Tibial artery (tissue), 4 donors: ENCODE measurements around the gene CXorf51A.
"Not testable (repeated sequence)": the region's sequence is repeated elsewhere in the genome, so short reads cannot be mapped to it uniquely, and the experiment has no call there.

Experiments used
- DNase-seq, 2 donors: peaks; one replicate each; pipeline ENCODE4 v3.0.0-alpha.2; 2019
- H3K27ac ChIP-seq, 2 donors: fragments of 200-600 bp; sonication (generic) in 1 of 2; 1 replicate in 1 of 2; 2 replicates in 1 of 2; pipeline ENCODE4 v1.5.1; 2018 to 2019; ENCODE audit warnings: mild to moderate bottlenecking in 1 of 2
- H3K27me3 ChIP-seq, 2 donors: fragments of 200-600 bp; sonication (generic) in 1 of 2; one replicate each; pipeline versions ENCODE4 v1.5.1 to v1.6.0; 2016 to 2019
- H3K36me3 ChIP-seq, 3 donors: fragments of 200-600 bp; sonication (generic) in 2 of 3; one replicate each; pipeline ENCODE4 v1.5.1; 2016 to 2019; ENCODE audit warnings: mild to moderate bottlenecking in 2 of 3
- H3K4me1 ChIP-seq, 4 donors: fragments of 200-600 bp; sonication (generic) in 2 of 4; 1 replicate in 3 of 4; 2 replicates in 1 of 4; pipeline ENCODE4 v1.5.1; 2016 to 2019
- H3K4me3 ChIP-seq, 2 donors: fragments of 200-600 bp; sonication (generic) in 1 of 2; 1 replicate in 1 of 2; 2 replicates in 1 of 2; pipeline ENCODE4 v1.5.1; 2018 to 2019; ENCODE audit warnings: mild to moderate bottlenecking in 2 of 2
- H3K9me3 ChIP-seq, 3 donors: fragments of 200-600 bp; sonication (generic) in 1 of 3; one replicate each; pipeline ENCODE4 v1.5.1; 2016 to 2019
- intact Hi-C: fragments of 100-400 bp; cut with DNase I; formaldehyde crosslinking; loops from one replicate; pipeline ENCODE4 v1.15.0; 2023; ENCODE audit warnings: low total_unique reads
- TF ChIP-seq, protein P1 (sequence below), 2 experiments: fragments of 200-600 bp in 1 of 2; fragments of 450-650 bp in 1 of 2; IDR thresholded peaks; one replicate each; pipeline ENCODE4 v1.5.1; 2017 to 2019; ENCODE audit warnings: antibody characterized with exemption in 2 of 2, mild to moderate bottlenecking in 1 of 2, moderate library complexity in 1 of 2

CXorf51A gene

DNA sequence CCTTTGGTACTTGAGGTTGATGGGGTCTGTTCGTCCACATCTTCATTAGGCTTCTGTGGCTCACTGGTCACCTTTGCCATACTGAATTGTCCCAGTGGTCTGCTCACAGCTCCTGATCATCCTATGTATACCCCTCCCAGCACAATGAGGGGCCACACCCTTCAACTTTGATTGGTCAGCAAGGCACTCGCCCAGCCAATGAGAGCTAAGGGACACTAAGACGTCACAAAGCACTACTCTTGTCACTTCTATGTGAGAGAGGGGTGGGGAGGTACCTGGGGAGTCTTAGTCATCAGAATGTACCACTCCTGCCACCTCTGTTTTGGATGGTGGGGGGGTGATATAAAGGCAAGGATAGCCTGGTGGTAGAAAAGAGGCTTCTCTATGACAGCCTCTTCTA, at the start of gene CXorf51A:
TSS of gene CXorf51A (minus strand) at position 101 of the 400 bp plus-strand sequence. CDS start at position 80, 21 bp downstream.
- H3K4me3 ChIP-seq, DNase-seq, H3K36me3 ChIP-seq, intact Hi-C loops, H3K27me3 ChIP-seq, H3K27ac ChIP-seq, H3K4me1 ChIP-seq, H3K9me3 ChIP-seq: not testable (repeated sequence)

DNA sequence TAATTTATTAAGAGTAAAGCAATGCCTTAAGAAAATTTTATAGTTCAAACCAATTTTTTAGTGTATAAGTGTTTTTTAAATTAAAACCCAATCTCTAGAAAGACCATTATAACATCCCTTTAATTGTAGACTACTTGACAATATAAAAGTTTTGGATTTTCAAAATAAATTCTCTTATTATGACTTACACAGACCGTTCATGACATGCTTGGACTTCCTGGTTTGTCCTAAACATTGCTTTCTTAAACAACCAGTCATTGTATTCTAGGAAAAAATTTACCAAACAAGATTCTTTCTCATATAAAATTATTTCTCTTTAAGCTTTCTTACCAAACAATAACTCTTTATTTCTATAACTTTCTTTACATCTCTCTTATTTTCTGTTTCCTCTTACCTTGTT, 49.0 kb upstream of the CXorf51A start:
- TF ChIP-seq, protein P1, sequence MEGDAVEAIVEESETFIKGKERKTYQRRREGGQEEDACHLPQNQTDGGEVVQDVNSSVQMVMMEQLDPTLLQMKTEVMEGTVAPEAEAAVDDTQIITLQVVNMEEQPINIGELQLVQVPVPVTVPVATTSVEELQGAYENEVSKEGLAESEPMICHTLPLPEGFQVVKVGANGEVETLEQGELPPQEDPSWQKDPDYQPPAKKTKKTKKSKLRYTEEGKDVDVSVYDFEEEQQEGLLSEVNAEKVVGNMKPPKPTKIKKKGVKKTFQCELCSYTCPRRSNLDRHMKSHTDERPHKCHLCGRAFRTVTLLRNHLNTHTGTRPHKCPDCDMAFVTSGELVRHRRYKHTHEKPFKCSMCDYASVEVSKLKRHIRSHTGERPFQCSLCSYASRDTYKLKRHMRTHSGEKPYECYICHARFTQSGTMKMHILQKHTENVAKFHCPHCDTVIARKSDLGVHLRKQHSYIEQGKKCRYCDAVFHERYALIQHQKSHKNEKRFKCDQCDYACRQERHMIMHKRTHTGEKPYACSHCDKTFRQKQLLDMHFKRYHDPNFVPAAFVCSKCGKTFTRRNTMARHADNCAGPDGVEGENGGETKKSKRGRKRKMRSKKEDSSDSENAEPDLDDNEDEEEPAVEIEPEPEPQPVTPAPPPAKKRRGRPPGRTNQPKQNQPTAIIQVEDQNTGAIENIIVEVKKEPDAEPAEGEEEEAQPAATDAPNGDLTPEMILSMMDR (IDR thresholded peaks at IDR 0.05), result no peak
- DNase-seq, result no peak
- H3K27ac ChIP-seq, result no peak overlapping the region
- no peak overlapping the region for H3K4me3 ChIP-seq
- no peaks in the 10 kb centered on the region for H3K27me3 ChIP-seq
- H3K4me1 ChIP-seq, result no peaks in the 10 kb centered on the region
- intact Hi-C loops, result no loop called here
- H3K9me3 ChIP-seq, result no peaks in the 10 kb centered on the region
- H3K36me3 ChIP-seq, result no peaks in the 10 kb centered on the region

DNA sequence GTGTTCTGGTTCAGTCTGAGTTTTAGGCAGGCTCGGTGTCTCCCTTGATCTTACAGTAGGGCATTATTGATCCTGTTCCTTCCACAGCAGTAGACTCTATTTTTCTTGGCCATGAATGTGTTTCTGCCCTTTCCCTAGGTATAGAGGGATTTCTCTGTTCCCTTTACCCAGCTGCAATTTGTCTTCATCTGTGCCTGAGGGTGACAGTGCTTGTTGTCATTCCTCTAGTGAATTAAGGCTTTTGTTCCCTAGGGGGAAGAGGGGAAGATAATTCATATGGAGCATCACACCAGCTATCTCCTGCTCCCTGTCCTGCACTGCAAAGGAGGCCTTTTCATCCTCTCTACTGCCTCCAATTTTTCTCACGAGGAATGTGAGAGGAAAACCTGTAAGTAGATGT, 39.7 kb upstream of the CXorf51A start:
- Histone ChIP-seq H3K4me3 (no peak overlapping the region), H3K9me3 (no peaks in the 10 kb centered on the region), H3K27me3 (no peaks in the 10 kb centered on the region), H3K4me1 (no peaks in the 10 kb centered on the region), H3K27ac (no peak overlapping the region), H3K36me3 (no peaks in the 10 kb centered on the region)
- intact Hi-C loops, result no loop called here
- TF ChIP-seq, protein P1 (IDR thresholded peaks at IDR 0.05), result no peak
- DNase-seq, result no peak

DNA sequence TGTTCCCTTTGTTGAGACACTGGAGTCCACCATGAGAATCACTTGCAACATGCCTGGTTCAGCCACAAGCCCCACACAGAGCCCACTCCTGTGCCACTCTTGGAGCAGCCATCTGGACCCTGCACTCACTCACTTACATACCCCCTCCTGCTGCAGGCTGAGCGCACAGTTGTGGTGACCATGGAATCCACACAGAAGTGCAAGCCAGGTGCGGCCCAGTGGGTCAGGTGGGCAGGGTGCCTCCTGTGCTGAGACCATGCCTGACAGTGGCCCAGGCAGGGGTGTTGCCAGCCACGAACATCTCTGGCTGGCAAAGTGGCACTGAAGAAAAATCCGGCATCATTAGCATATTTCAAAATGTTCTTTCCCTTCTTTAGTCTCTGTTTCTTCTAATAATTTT, 17.4 kb upstream of the CXorf51A start:
- intact Hi-C loops, result no loop called here

DNA sequence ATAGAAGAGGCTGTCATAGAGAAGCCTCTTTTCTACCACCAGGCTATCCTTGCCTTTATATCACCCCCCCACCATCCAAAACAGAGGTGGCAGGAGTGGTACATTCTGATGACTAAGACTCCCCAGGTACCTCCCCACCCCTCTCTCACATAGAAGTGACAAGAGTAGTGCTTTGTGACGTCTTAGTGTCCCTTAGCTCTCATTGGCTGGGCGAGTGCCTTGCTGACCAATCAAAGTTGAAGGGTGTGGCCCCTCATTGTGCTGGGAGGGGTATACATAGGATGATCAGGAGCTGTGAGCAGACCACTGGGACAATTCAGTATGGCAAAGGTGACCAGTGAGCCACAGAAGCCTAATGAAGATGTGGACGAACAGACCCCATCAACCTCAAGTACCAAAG, 5.1 kb downstream of the CXorf51A start, which contains the start of gene CXorf51B:
TSS of gene CXorf51B (plus strand) at position 301 of the 400 bp plus-strand sequence. CDS start at position 322, 21 bp downstream.
- H3K4me1 ChIP-seq, intact Hi-C loops, H3K27ac ChIP-seq: not testable (repeated sequence)

More for the DNA sequence above, 17.4 kb upstream of the CXorf51A start:
- H3K4me1 ChIP-seq, result no peaks in the 10 kb centered on the region
- H3K36me3 ChIP-seq, result no peaks in the 10 kb centered on the region
- TF ChIP-seq, protein P1 (IDR thresholded peaks at IDR 0.05), result no peak
- no peak overlapping the region for H3K4me3 ChIP-seq
- DNase-seq, result no peak
- no peaks in the 10 kb centered on the region for H3K9me3 ChIP-seq
- H3K27ac ChIP-seq, result no peak overlapping the region
- H3K27me3 ChIP-seq, result no peaks in the 10 kb centered on the region

More for the DNA sequence above, 5.1 kb downstream of the CXorf51A start, which contains the start of gene CXorf51B:
- H3K36me3 ChIP-seq, DNase-seq, H3K4me3 ChIP-seq, H3K27me3 ChIP-seq, H3K9me3 ChIP-seq: not testable (repeated sequence)
